Left lung (tissue), 10 donors: ENCODE results near the gene SRRM3. TPM values are rescaled to one million over a fixed set of nuclear protein-coding genes. Genes with fewer than 3 reads are reported as not detected.

Experiments
- ATAC-seq: fragments of 200-7000 bp; cut with Tn5 transposase; one replicate; pipeline ENCODE4 v1.9.1; 2020; ENCODE audit warnings: moderate library complexity
- DNase-seq, 4 donors: peaks; one replicate each; pipeline ENCODE4 v3.0.0-alpha.2; 2013 to 2020
- H3K27ac ChIP-seq, 2 donors: fragments of 200-600 bp; sonication (generic) in 1 of 2; one replicate each; pipeline versions ENCODE4 v1.5.0 to v1.8.0; 2020 to 2021
- H3K27me3 ChIP-seq, 2 donors: fragments of 200-600 bp; sonication (generic) in 1 of 2; one replicate each; pipeline versions ENCODE4 v1.5.0 to v1.8.0; 2020 to 2021
- H3K36me3 ChIP-seq, 2 donors: fragments of 200-600 bp; sonication (generic) in 1 of 2; one replicate each; pipeline versions ENCODE4 v1.5.0 to v1.8.0; 2020 to 2021
- H3K4me1 ChIP-seq, 2 donors: fragments of 200-600 bp; one replicate each; pipeline ENCODE4 v1.8.0; 2021
- H3K4me3 ChIP-seq, 2 donors: fragments of 200-600 bp; sonication (generic) in 1 of 2; one replicate each; pipeline versions ENCODE4 v1.5.0 to v1.8.0; 2020 to 2021; ENCODE audit warnings: mild to moderate bottlenecking in 1 of 2
- H3K9me3 ChIP-seq, 2 donors: fragments of 200-600 bp; sonication (generic) in 1 of 2; one replicate each; pipeline versions ENCODE4 v1.5.0 to v1.8.0; 2020 to 2021
- CTCF ChIP-seq, 2 donors: fragments of 200-600 bp; sonication (generic) in 1 of 2; IDR thresholded peaks; one replicate each; pipeline versions ENCODE4 v1.5.0 to v1.8.0; 2021; ENCODE audit warnings: antibody characterized with exemption in 2 of 2
- intact Hi-C, 2 donors: fragments of 100-400 bp; cut with DNase I; formaldehyde crosslinking; loops; one replicate each; pipeline versions ENCODE4 v1.11.2 to v1.14.2; 2022
- polyA plus RNA-seq, 6 donors: library from polyadenylated mRNA; unstranded; fragments of 120-200 nt; gene quantifications; one replicate each; pipeline ENCODE4 v1.2.1, GENCODE V29; 2013; ENCODE audit not compliant: insufficient read length in 6 of 6
- total RNA-seq, 2 donors: library from RNA; stranded (reverse); fragmentation: NEBNext Ultra II Directional; extraction: Animal tissue kit (Norgen Biotek cat#: 25700); gene quantifications; one replicate each; pipeline ENCODE4 v1.2.1, GENCODE V29; 2021
- donor health status: DM: no; HTN: yes; CAD: no.
- donor health status: DM: no; HTN: no; CAD: no.

The SRRM3 gene
- total and polyA plus RNA-seq, 8 donors = 0.27 to 2.0 (median 0.67) TPM

- Histone ChIP-seq H3K4me1 (no peaks in the 10 kb centered on the region), H3K4me3 (no peak overlapping the region), H3K27ac (no peak overlapping the region), H3K27me3 (peaks cover 0 to 26% of the 10 kb centered on the region in 2 donors), H3K36me3 (no peaks in the 10 kb centered on the region), H3K9me3 (peaks cover 0 to 5% of the 10 kb centered on the region in 2 donors)
- TF ChIP-seq CTCF (IDR thresholded peaks at IDR 0.05) = no peak
- no peak for ATAC-seq
- intact Hi-C loops = no loop called here
- DNase-seq = no peak
These were observed 9.9 kb upstream of the SRRM3 start for GRCh38 chr7:76191783-76192240.

GRCh38 chr7:76193466-76193865 is 8.2 kb upstream of the SRRM3 start:
- H3K36me3 ChIP-seq = no peaks in the 10 kb centered on the region
- H3K9me3 ChIP-seq = peaks cover 0 to 5% of the 10 kb centered on the region in 2 donors
- peaks cover 0 to 37% of the 10 kb centered on the region in 2 donors for H3K27me3 ChIP-seq
- DNase-seq = no peak
- H3K27ac ChIP-seq = no peak overlapping the region
- H3K4me3 ChIP-seq = no peak overlapping the region
- no peak for TF ChIP-seq CTCF (IDR thresholded peaks at IDR 0.05)
- intact Hi-C loops = no loop called here
- ATAC-seq = no peak
- H3K4me1 ChIP-seq = no peaks in the 10 kb centered on the region

- peaks cover 0 to 5% of the 10 kb centered on the region in 2 donors for H3K9me3 ChIP-seq
- ATAC-seq = no peak
- intact Hi-C loops = no loop called here
- no peaks in the 10 kb centered on the region for H3K36me3 ChIP-seq
- no peaks in the 10 kb centered on the region for H3K4me1 ChIP-seq
- no peak overlapping the region for H3K27ac ChIP-seq
- peaks cover 0 to 40% of the 10 kb centered on the region in 2 donors for H3K27me3 ChIP-seq
- TF ChIP-seq CTCF (IDR thresholded peaks at IDR 0.05) = no peak
- DNase-seq = no peak
- H3K4me3 ChIP-seq = no peak overlapping the region
These were observed 7.8 kb upstream of the SRRM3 start for GRCh38 chr7:76193883-76194282.

- Histone ChIP-seq H3K36me3 (no peaks in the 10 kb centered on the region), H3K27ac (no peak overlapping the region), H3K4me1 (peaks cover 0 to 2% of the 10 kb centered on the region in 2 donors), H3K9me3 (peaks cover 0 to under 1% of the 10 kb centered on the region in 2 donors), H3K27me3 (peaks cover 0 to 68% of the 10 kb centered on the region in 2 donors), H3K4me3 (no peak overlapping the region)
- TF ChIP-seq CTCF (IDR thresholded peaks at IDR 0.05) = no peak
- no peak for DNase-seq
- ATAC-seq = no peak
- intact Hi-C loops = no loop called here
These were observed 4.9 kb upstream of the SRRM3 start for GRCh38 chr7:76196786-76197185.

GRCh38 chr7:76198202-76198601 is 3.5 kb upstream of the SRRM3 start:
- intact Hi-C loops = no loop called here
- DNase-seq (no peak), ATAC-seq (no peak)
- no peak for TF ChIP-seq CTCF (IDR thresholded peaks at IDR 0.05)
- Histone ChIP-seq H3K36me3 (no peaks in the 10 kb centered on the region), H3K4me1 (peaks cover 0 to 5% of the 10 kb centered on the region in 2 donors), H3K4me3 (no peak overlapping the region), H3K9me3 (no peaks in the 10 kb centered on the region), H3K27ac (no peak overlapping the region), H3K27me3 (peaks cover 0 to 82% of the 10 kb centered on the region in 2 donors)
